ENCODE measurements around the gene CAMTA1.

The CAMTA1 gene

DNA sequence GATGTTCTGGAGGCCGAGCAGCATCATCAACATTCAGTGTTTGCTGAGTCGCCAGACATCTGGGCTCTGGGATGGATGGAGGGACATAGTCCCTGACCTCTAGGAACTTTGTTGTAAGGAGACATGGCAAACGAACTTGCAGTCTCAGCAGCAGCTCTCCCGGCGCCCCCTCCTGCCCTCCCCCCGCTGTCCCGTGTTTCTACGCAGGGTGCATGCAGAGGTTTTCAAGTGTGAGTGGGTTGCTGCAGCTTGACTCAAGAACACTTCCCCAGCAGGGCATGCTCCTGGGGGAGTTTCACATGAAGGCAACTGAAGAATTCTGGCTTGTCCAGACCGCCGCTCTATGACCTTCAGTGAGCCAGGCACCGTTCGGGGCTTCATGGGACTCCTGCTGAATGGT, 121.9 kb downstream of the CAMTA1 start:
- no peak for ATAC-seq
- TF ChIP-seq GLIS3 (CRISPR knock-in tag; IDR thresholded peaks at IDR 0.05) = no peak
- no peak for TF ChIP-seq PPARA (CRISPR knock-in tag; IDR thresholded peaks at IDR 0.05; ENCODE audit: borderline replicate concordance)
- TF ChIP-seq, protein P1, sequence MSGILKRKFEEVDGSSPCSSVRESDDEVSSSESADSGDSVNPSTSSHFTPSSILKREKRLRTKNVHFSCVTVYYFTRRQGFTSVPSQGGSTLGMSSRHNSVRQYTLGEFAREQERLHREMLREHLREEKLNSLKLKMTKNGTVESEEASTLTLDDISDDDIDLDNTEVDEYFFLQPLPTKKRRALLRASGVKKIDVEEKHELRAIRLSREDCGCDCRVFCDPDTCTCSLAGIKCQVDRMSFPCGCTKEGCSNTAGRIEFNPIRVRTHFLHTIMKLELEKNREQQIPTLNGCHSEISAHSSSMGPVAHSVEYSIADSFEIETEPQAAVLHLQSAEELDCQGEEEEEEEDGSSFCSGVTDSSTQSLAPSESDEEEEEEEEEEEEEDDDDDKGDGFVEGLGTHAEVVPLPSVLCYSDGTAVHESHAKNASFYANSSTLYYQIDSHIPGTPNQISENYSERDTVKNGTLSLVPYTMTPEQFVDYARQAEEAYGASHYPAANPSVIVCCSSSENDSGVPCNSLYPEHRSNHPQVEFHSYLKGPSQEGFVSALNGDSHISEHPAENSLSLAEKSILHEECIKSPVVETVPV (CRISPR knock-in tag; IDR thresholded peaks at IDR 0.05) = no peak
- no peak for TF ChIP-seq TOX (CRISPR knock-in tag; IDR thresholded peaks at IDR 0.05; ENCODE audit: borderline replicate concordance)
- TF ChIP-seq TSHZ2 (CRISPR knock-in tag; IDR thresholded peaks at IDR 0.05) = no peak
- no peak for TF ChIP-seq BACH2 (CRISPR knock-in tag; IDR thresholded peaks at IDR 0.05; ENCODE audit: borderline replicate concordance)
- TF ChIP-seq TCF4 (CRISPR knock-in tag; IDR thresholded peaks at IDR 0.05; ENCODE audit: borderline replicate concordance) = no peak
- no peak for TF ChIP-seq ISL1 (CRISPR knock-in tag; IDR thresholded peaks at IDR 0.05)
- no peak for TF ChIP-seq POU6F1 (CRISPR knock-in tag; IDR thresholded peaks at IDR 0.05; ENCODE audit: borderline replicate concordance, low read depth)
- TF ChIP-seq ARNTL (CRISPR knock-in tag; IDR thresholded peaks at IDR 0.05; ENCODE audit: borderline replicate concordance, low read depth) = no peak
- no peak for TF ChIP-seq RARB (CRISPR knock-in tag; IDR thresholded peaks at IDR 0.05)

- TF ChIP-seq POU6F1 (CRISPR knock-in tag; IDR thresholded peaks at IDR 0.05; ENCODE audit: borderline replicate concordance, low read depth) (no peak), SNAI2 (CRISPR knock-in tag; IDR thresholded peaks at IDR 0.05) (no peak), ZNF565 (CRISPR knock-in tag; conservative IDR thresholded peaks at IDR 0.05; ENCODE audit: low read depth) (no peak), CSDC2 (CRISPR knock-in tag; IDR thresholded peaks at IDR 0.05) (no peak), TSHZ2 (CRISPR knock-in tag; IDR thresholded peaks at IDR 0.05) (no peak), TOX (CRISPR knock-in tag; IDR thresholded peaks at IDR 0.05; ENCODE audit: borderline replicate concordance) (no peak), ZNF70 (CRISPR knock-in tag; IDR thresholded peaks at IDR 0.05) (no peak), ARNTL (CRISPR knock-in tag; IDR thresholded peaks at IDR 0.05; ENCODE audit: borderline replicate concordance, low read depth) (no peak), GLIS3 (CRISPR knock-in tag; IDR thresholded peaks at IDR 0.05) (no peak), RARB (CRISPR knock-in tag; IDR thresholded peaks at IDR 0.05) (no peak), ZFP30 (CRISPR knock-in tag; IDR thresholded peaks at IDR 0.05) (no peak), ZFP3 (CRISPR knock-in tag; IDR thresholded peaks at IDR 0.05) (no peak), ISL1 (CRISPR knock-in tag; IDR thresholded peaks at IDR 0.05) (no peak), PPARA (CRISPR knock-in tag; IDR thresholded peaks at IDR 0.05; ENCODE audit: borderline replicate concordance) (no peak), TCF4 (CRISPR knock-in tag; IDR thresholded peaks at IDR 0.05; ENCODE audit: borderline replicate concordance) (no peak)
- TF ChIP-seq, protein P2, sequence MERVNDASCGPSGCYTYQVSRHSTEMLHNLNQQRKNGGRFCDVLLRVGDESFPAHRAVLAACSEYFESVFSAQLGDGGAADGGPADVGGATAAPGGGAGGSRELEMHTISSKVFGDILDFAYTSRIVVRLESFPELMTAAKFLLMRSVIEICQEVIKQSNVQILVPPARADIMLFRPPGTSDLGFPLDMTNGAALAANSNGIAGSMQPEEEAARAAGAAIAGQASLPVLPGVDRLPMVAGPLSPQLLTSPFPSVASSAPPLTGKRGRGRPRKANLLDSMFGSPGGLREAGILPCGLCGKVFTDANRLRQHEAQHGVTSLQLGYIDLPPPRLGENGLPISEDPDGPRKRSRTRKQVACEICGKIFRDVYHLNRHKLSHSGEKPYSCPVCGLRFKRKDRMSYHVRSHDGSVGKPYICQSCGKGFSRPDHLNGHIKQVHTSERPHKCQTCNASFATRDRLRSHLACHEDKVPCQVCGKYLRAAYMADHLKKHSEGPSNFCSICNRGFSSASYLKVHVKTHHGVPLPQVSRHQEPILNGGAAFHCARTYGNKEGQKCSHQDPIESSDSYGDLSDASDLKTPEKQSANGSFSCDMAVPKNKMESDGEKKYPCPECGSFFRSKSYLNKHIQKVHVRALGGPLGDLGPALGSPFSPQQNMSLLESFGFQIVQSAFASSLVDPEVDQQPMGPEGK (CRISPR knock-in tag; IDR thresholded peaks at IDR 0.05; ENCODE audit: borderline replicate concordance) = no peak
- no peak for ATAC-seq
Observed at GRCh38 chr1:6907676-6908434, 122.6 kb downstream of the CAMTA1 start.
